Ovary (tissue), 9 donors: ENCODE measurements around the gene ARHGAP10. TPM values are rescaled to one million over a fixed set of nuclear protein-coding genes. Genes with fewer than 3 reads are reported as not detected.

Source experiments
- DNase-seq, 5 donors: peaks; one replicate each; pipeline ENCODE4 v3.0.0-alpha.2; 2019 to 2020
- H3K27ac ChIP-seq, 2 donors: fragments of 200-600 bp; one replicate each; pipeline versions ENCODE4 v1.5.1 to v1.8.0; 2019 to 2022
- H3K27me3 ChIP-seq: fragments of 200-600 bp; one replicate; pipeline ENCODE4 v1.8.0; 2022
- H3K36me3 ChIP-seq: fragments of 200-600 bp; sonication (generic); one replicate; pipeline ENCODE4 v1.5.1; 2019
- H3K4me1 ChIP-seq: one replicate; pipeline ENCODE4 v1.8.1; 2013; ENCODE audit warnings: mild to moderate bottlenecking, moderate library complexity; ENCODE audit not compliant: insufficient read depth
- H3K4me3 ChIP-seq: fragments of 200-600 bp; sonication (generic); one replicate; pipeline ENCODE4 v1.5.1; 2017
- H3K9me3 ChIP-seq, 2 donors: fragments of 200-600 bp in 1 of 2; sonication (generic) in 1 of 2; one replicate each; pipeline versions ENCODE4 v1.5.1 to v1.8.1; 2013 to 2019; ENCODE audit warnings: mild to moderate bottlenecking in 1 of 2, moderate library complexity in 1 of 2
- CTCF ChIP-seq, 3 donors: fragments of 450-650 bp in 2 of 3; fragments of 200-600 bp in 1 of 3; IDR thresholded peaks; one replicate each; pipeline versions ENCODE4 v1.5.1 to v1.8.0; 2016 to 2022; ENCODE audit warnings: antibody characterized with exemption in 3 of 3, mild to moderate bottlenecking in 1 of 3
- EP300 ChIP-seq: sonication (generic); formaldehyde crosslinking; IDR thresholded peaks from one replicate; pipeline ENCODE4 v1.6.1; 2017; ENCODE audit warnings: antibody characterized with exemption
- POLR2A ChIP-seq: fragments of 450-650 bp; IDR thresholded peaks from one replicate; pipeline ENCODE4 v1.6.1; 2017; ENCODE audit warnings: antibody characterized with exemption, mild to moderate bottlenecking, moderate library complexity
- WGBS, 3 donors: extraction: QIAGEN DNeasy Blood & Tissue Kit in 1 of 3; methylation state at CpG; one replicate each; pipeline versions ENCODE4 v1.1.5 to v1.1.7; 2013 to 2017; 5-methylcytosine and 5-hydroxymethylcytosine counted together
- intact Hi-C, 4 donors: fragments of 100-400 bp; cut with DNase I; formaldehyde crosslinking; loops; one replicate each; pipeline versions ENCODE4 v1.11.0 to v1.15.1; 2022 to 2023
- polyA plus RNA-seq, 2 donors: library from polyadenylated mRNA; stranded (reverse); fragments of 200-250 nt in 1 of 2; fragments of 350-450 nt in 1 of 2; fragmentation: Illumina TruSeq in 1 of 2; extraction: RNeasy Lipid Tissue Mini Kit (QIAGEN cat#74804) in 1 of 2; gene quantifications; one replicate each; pipeline ENCODE4 v1.2.3, GENCODE V29; 2013 to 2014
- total RNA-seq, 7 donors: library from RNA; depleted of rRNA in 2 of 7; stranded (reverse); fragments of >200 nt in 2 of 7; fragmentation: NEBNext Ultra II Directional in 3 of 7; extraction: Animal tissue kit (Norgen Biotek cat#: 25700) in 3 of 7; gene quantifications; one replicate each; pipeline versions ENCODE4 v1.1.0 to v1.2.4, GENCODE V29; 2016 to 2023
- donor health status: DM: no; HTN: no; CAD: no; lungs with moderate emphysema.
- donor health status: DM: no; HTN: no; CAD: no.
- donor health status: Bipolar disorder and iron deficiency.
- donor health status: DM: yes; HTN: yes; CAD: no.
- donor health status: DM: no; HTN: no; CAD: no.
- donor health status: DM: yes; HTN: yes; CAD: no.

The ARHGAP10 gene
- total and polyA plus RNA-seq, 9 donors = 37.1 to 76.7 (median 63.8) TPM

DNA sequence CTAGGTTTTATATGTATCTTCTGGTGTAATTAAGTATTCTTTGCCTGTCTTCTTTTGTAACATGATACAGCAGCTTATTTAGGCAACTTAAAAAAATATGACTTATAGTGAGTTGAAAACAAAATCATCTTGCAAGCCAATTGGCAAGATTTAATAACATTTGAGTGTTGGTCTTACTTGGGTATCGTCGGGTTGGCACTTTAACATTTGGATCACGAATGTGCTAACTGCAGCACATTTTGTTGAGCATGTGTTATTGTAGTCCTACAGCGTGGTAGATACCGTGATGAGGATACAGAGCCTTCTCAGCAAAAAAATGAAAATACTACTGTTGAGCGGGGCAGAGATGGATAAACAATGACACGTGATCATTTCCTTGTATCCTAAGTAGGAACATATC is 295.3 kb downstream of the ARHGAP10 start:
- TF ChIP-seq CTCF (IDR thresholded peaks at IDR 0.05) (no peak), POLR2A (no peak), EP300 (no peak)
- H3K4me1 ChIP-seq = peaks cover 6% of the 10 kb centered on the region

DNA sequence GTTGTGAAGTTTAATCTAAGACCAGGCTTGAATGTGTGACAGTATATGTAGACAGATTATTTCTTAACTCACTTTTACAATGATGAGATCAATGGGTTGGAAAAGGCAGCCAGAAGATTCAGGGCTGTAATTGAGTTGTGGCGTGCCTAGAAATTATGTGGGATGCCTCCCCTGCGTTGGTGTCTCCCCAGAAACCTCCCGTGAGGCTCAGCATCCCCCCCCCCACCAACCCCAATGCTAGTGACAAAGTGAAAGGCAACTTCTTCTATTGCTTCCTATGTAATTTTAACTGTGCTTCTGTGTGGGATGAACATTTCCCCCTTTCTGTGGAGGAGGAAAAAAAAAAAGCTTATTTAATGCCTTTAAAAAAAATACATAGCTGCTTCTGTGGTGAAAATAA is 297.9 kb downstream of the ARHGAP10 start:
- H3K9me3 ChIP-seq = no peaks in the 10 kb centered on the region
- H3K27me3 ChIP-seq = no peaks in the 10 kb centered on the region
- H3K27ac ChIP-seq = no peak overlapping the region
- H3K4me3 ChIP-seq = no peak overlapping the region
- intact Hi-C loops = no loop called here
- 76 to 90% (median 79%) methylated on average over 3 of the region's 3 CpGs for WGBS, 3 donors
- no peak for DNase-seq
- H3K4me1 ChIP-seq = peaks cover 2% of the 10 kb centered on the region
- TF ChIP-seq CTCF (IDR thresholded peaks at IDR 0.05) (no peak), EP300 (no peak), POLR2A (no peak)
- H3K36me3 ChIP-seq = no peaks in the 10 kb centered on the region

More for the DNA sequence above, 295.3 kb downstream of the ARHGAP10 start:
- Histone ChIP-seq H3K9me3 (no peaks in the 10 kb centered on the region), H3K36me3 (no peaks in the 10 kb centered on the region), H3K27me3 (no peaks in the 10 kb centered on the region), H3K4me3 (no peak overlapping the region), H3K27ac (no peak overlapping the region)
- WGBS, 3 donors = 81 to 93% (median 92%) methylated on average over 7 of the region's 7 CpGs
- intact Hi-C loops = no loop called here
- no peak for DNase-seq

DNA sequence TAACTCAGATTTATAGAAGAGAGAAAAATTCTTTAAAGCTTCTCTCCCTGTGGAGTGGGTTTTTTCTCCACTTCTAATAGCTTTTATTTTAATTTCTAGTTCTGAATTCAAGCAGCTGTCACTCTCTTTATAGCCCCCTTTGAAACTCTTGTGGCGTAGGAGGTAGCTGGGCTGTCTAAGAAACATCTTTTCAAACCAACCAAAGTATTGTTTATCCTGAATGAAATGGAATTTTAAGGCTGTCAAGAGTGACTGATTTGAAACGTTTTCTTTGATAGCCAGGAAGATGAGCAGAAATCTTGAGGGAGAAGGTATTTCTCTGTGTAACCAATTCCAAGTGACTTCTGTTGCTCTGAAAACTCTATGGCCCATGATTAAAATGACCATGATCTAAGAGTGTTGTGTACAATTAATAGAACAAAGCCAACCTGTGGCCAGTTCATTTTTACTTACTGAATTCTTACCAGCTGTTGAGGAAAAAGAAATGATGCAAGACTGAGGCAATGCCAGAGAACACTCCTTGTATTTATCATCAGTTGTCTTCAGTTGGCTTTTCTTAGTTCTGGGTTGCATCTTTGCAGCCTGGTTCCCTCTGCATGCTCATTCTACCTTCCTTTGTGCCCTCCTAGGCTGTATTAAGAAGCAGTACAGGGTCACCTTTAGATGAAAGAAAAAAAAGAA is 298.4 kb downstream of the ARHGAP10 start:
- TF ChIP-seq EP300 (no peak), CTCF (IDR thresholded peaks at IDR 0.05) (no peak), POLR2A (no peak)
- Histone ChIP-seq H3K27ac (no peak overlapping the region), H3K4me1 (peaks cover 2% of the 10 kb centered on the region), H3K9me3 (no peaks in the 10 kb centered on the region), H3K27me3 (no peaks in the 10 kb centered on the region), H3K4me3 (no peak overlapping the region), H3K36me3 (no peaks in the 10 kb centered on the region)
- no peak for DNase-seq
- WGBS, 3 donors = 71 to 81% (median 75%) methylated on average over 2 of the region's 2 CpGs
- intact Hi-C loops = no loop called here

- intact Hi-C loops = no loop called here
- peaks cover 1% of the 10 kb centered on the region for H3K4me1 ChIP-seq
- TF ChIP-seq CTCF (IDR thresholded peaks at IDR 0.05) (no peak), EP300 (no peak)
- no peaks in the 10 kb centered on the region for H3K27me3 ChIP-seq
- DNase-seq = no peak
- 43 to 56% (median 55%) methylated on average over 1 of the region's 1 CpG for WGBS, 3 donors
- no peaks in the 10 kb centered on the region for H3K9me3 ChIP-seq
- H3K36me3 ChIP-seq = no peaks in the 10 kb centered on the region
- H3K4me3 ChIP-seq = no peak overlapping the region
- no peak overlapping the region for H3K27ac ChIP-seq
Measured at GRCh38 chr4:148034813-148035212, 302.9 kb downstream of the ARHGAP10 start.
